HG03045 (cell line): ENCODE measurements around the gene DFFB.

Experiments used
- ATAC-seq: cut with Tn5 transposase; IDR thresholded peaks from one replicate; pipeline ENCODE4 v1.9.1; 2021; ENCODE audit warnings: mild to moderate bottlenecking, moderate library complexity; ENCODE audit not compliant: unreplicated experiment

Gene DFFB

DNA sequence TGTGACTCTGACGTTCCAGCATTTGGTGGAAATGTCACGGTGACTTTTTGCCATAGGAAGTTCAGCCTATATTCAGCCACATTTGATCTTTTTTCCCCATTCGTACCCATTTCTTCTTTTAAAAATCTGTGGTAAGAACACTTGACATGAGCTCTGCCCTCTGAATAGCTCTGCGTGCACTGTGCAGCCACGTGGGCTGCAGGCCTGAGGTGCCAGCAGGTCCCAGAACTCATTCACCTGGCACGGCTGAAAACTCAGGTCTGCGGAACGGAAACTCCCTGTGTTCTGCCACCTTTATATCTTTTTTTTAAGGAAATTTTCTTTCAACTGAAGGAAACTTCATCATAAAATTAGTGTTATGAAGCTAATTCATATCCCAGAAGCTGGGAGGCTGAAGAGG, 28.9 kb upstream of the DFFB start:
- ATAC-seq = no peak

DNA sequence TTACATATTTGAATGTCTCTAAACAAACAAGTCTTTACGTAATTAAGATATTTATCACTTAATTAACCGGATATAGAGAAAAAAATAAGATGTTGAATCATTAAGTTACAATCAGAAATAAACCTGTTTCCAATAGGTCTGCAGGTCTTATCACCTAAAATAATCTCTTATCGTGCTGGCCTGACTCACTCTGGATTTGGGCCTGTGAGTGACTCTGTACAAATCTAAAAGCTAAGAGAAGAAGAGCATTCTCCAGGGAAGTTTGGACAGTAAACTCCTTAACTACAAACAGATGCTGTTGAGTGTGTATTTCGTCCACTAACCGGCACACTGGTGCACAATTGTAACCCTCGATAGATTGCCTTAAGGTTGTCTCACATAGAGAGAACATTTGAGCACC, 25.6 kb upstream of the DFFB start:
- ATAC-seq = no peak

DNA sequence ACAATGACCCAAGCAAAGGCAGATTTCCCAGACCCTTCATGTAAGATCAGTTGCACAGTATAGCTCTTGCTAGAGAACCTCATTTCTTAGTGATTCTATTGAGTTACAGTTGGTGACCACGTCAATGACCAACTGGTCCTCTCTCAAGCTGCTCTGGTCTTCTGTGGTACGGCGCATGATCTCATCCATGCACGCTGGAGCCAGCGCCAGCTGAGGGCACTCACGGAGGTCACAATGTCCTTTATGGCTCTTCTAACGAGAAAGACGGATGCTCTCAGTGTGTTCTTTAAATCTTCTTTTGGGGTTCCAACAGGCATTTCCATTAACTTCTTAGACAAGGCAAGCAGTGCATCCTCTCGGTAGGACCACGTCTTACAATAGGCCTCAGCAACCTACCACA, 22.6 kb upstream of the DFFB start:
- no peak for ATAC-seq

DNA sequence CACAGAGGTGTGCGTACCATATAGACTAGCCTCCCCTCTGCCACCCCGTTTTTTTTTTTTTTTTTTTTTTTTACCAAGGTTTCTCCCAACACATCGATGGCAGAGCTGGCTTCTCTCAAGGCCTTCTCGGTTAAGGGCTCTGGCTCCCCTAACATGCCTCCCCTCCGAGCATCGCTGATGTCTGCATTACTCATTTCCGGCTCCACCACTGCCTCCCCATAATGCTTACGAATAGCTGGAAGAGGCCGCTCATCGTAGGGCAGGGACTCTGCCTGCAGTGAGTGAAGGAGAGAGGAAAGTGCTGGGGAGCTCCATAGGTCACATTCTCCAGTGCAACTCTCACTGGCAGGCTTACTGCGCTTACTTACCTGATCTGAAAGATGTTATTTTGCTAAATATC, 20.9 kb upstream of the DFFB start:
- ATAC-seq = no peak

DNA sequence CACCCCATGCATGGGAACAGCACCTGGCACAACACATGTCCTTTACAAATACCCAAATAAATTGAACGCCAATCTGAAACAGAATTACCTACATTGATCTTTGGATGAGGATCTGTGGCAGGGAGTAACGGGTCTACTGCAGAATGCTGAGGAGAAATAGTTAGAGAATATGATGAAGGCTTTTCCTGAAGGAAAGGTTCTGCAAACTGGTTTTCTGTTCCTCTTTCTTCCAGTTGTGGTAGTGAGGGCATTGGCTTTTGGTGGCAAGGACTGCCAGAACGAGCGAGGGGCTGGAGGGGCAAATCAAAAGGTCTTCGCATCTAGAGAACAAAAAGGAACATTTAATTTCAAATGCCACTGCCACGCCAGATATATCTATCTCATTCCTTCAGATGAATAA, 20.1 kb upstream of the DFFB start:
- ATAC-seq = no peak

DNA sequence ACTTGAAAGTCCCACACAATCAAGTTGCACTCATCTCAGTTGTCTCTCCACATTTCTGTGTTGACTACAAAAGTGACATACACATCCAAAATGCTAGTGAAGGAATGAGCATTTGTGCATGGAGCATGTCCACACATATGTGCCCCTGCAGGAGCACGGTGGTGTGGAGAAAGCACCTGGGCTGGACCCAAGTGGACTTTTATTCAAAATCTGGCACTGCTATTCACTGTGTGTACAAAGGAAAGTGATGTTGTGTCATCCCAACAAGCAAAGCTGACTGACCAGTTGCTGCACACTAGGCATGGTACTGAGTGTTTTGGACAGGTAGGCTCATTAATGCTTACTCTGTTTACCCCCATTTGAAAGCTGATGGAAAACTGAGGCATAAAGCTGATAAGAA, 19.6 kb upstream of the DFFB start:
- no peak for ATAC-seq

DNA sequence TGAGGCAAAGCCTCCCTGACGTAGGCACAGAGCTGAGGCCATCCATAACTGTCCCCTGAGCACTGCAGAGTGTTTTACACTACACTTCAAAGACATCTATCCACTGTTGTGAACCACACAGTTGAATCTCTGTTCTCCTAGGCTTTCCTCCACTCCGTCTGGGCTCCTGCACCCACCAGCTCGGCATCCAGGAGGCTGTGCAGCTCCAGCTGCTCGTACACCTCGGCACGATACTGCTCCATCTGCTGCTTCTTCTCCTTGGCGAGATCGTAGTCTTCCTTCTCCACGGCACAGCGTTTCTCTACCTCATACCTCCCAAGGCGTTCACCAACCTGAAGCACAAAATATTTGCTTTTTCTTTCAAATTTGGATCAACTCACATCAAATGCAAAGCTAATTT, 18.5 kb upstream of the DFFB start:
- no peak for ATAC-seq

DNA sequence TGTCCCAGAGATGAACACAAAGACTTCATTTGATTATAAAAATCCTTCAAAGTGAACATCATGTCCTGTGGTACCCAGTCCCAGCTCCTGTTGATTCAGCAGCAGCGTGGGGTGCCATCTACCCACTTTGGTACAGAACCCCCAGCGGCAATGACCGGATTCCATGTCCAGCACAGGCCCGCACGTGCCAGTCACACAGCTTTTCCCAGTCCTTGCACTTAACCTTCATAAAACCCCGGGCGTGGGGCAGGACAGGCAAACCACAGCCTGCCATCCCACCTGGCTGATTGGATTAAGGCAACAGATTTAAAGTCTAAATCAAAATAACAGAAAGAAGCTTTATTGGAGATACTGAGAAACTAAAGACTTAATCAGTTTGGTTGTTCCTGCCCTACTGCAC, 15.8 kb upstream of the DFFB start:
- ATAC-seq = no peak

DNA sequence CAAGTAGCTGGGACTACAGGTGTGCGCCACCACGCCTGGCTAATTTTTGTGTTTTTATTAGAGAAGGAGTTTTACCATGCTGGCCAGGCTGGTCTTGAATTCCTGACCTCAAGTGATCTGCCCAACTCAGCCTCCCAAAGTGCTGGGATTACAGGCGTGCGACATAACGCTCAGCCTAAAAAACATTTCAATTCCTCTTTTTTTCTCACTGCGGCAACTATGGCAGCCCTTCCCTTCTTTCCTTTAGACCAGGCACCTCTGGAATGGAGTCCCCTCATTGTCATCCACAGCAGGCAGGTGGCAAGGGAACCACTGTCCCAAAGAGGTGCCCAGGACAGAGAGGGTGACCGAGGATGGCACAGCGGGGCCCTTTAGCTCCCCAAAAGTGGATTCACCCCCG, 14.4 kb upstream of the DFFB start:
- ATAC-seq = no peak

DNA sequence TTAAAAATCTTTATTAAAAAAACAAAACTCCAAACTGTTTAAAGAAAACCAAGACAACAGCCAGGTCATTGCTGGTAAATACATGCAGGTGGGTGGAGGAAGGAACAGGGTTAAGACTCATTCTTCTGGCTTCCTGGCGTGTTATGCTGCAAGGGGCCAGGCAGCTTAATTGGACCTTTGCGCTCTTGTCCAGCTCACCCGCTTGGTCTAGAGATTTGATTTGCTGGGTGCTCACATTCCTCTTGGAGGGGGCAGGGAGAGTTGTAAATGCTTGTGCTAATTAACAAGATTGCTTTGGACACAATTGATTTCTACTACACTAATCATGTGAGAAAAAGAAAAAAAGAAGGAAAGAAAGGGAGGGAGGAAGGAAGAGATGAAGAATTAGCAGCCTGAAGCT, 10.7 kb upstream of the DFFB start:
- ATAC-seq = no peak

DNA sequence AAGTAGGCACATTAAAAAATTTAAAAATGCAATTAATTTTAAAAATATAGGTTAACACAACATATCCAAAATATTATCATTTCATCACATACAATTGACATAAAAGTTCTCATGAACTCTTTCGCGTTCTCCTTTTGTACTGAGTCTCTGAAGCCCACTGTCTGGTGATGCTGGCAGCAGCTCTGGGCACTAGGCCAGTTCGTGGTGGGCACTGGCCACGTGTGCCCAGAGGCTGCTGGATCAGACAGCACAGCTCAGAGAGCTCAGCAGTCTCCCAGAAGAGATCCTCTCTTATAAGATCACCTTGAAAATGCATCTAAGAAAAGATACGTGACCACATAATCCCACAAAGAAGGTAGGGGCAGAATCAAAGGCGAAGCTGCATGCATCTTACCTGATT, 10.2 kb upstream of the DFFB start:
- ATAC-seq = no peak

DNA sequence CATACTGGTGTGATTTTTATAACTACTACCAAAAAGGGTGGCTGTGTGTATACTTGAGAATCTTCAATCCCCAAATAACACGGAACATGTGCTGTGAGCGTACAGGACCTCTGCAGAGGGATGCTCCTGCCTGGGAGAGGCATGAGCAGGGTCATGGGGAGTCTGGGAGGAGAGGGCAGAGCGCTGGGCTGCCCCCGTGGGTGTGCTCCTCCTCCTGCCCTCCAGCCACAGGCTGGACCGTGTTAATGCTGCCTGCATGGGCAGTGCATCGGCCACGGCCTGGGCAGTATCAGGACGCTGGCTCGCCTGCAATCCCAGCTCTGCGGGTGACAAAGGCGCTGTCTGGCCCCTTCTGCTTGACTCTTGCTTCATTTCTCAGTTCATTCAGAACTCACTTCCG, 6.4 kb upstream of the DFFB start:
- ATAC-seq = no peak

DNA sequence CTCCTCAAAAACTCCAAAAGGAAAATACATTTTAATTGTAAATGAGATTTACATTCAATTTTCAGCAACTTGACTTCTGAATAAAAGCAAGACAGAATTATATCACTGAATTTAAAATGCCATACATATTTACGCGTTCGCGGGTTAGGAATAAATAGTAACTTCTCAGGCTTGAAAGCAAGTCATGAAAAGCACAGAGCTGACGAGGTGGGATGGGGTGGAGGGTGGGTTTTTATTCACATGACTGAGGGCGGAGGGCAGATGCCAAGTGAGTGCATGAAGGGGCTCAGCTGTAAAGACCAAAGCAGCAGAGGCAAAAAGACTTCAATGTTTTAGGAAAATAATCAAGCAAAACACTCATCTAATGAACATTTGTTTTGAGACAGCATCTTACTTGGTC, 6.0 kb upstream of the DFFB start:
- ATAC-seq = no peak

DNA sequence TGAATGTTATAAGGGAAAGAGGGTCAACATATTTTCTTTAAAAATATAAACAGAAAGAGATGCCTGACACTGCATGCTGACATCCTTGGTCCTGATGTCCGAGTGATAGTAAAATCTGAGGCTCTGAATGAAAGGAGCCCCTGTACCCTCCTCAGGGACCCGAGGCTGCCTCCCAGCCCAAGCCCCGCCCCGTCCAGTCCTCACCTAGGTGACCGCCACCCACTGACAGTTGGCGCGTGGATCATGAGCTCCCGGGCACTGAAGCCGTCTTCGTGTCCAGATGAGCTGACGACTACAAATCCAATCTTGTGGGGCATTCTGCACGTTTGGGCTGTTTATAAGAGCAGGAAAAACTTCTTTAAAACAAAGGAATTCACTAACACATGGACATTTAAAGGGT, 5.2 kb upstream of the DFFB start:
- no peak for ATAC-seq

DNA sequence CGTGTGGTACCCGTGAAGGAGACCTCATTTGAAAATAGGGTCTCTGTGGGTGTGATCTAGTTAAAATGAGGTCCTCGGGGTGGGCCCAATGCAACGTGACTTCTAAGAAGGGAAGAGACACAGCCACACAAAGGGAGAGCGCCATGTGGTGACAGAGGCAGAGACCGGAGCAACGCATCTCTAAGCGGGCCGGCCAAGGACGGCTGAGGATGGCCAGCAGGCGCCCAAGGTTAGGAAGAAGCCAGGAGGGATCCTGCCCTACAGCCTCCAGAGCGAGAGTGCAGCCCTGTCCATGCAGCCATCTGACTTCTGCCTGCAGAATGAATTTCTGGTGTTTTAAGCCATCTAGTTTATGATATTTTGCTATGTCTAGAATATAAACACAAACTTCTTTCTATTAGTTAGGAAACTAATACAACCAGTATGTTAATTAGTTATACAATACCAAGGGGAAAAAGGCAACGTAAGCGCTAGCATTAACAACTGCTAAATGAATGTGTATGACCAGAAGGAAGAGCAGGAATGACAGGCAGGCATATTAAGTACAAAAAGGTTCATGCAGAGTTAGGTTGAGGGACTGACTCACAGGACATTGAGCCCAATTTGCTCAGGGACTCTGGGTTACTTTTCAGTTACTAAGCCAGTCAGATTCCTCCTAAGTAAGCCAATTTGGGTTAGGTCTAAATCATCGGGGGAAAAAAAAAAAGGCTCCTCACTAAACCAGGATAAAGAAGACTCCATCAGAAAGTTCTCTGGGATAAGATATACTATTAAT, 4.4 kb upstream of the DFFB start:
- ATAC-seq = no peak

DNA sequence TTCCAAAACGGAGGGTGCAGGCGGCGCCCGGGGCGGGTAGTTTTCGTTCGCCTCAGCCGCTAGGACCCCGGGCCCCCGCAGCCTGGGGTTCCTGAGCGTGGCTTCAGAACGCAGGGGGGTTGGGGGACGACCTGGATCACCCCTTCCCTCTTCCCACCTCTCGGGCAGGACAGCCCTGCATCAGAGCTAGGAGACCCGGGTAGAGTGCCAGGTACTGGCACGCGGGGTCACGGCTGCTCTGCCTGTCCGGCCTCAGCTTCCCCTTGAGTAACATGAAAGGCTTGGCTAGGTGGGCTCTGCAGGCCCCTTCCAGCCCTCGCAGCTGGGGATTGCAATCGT, 484 bp downstream of the DFFB start:
- no peak for ATAC-seq

DNA sequence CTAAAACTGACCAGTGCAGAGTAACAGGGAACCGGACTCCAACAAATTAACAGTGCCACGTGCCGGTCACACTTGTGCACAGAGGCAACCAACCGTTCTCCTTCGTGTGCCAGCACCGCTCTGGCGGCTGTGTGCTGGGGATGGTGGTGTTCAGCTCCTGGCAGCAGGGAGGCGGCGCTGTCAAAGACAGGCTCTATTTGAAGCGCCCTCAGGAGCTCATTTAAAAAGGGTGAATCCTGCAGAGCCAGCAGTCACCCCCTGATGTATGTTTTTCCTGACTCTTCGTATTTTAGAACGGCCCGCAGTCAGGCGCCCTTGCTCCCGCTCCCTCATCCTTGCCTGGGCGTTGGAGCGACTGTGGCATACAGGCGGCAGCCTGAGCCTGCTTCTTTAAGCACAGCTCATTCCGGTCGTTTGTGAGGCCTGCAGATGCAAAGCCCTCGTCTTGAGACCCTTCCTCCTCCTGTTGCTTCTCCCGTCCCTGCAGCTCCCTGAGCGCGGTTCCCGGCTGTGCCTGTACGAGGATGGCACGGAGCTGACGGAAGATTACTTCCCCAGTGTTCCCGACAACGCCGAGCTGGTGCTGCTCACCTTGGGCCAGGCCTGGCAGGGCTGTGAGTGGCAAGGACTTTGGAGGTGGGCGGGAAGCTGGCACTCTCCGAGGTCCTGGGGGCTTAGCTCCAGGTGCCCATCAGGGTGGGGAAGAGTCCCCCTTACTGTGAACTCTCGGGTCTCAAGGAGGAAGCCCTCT, 1.1 kb downstream of the DFFB start:
- no peak for ATAC-seq

DNA sequence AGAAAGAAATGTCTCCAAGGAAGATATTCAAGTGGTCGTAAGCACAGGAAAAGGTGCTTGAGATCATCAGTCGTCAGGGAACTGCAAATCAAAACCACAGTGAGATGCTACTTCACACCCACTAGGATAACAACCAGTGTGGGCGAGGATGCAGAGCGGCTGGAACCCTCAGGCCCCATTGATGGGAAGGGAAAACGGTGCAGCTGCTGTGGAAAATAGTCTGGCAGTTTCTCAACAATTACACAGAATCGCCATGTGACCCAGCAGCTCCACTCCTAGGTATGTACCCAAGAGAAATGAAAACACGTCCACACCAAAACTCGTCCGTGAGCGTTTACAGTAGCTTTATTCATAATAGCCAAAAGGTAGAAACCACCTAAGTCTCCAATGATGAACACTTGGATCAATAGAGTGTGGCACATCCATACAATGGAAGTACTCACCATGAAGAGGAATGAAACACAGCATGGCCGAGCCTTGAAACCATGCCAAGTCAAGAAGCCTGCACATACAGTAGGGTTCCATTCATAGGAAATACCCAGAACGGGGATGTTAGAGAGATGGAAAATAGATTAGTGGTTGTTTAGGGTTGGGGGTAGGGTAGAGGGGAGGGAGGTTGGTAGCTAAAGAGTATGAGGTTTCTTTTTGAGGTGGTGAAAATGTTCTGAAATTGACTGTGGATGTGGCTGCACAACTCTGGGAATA, 6.1 kb downstream of the DFFB start:
- no peak for ATAC-seq

DNA sequence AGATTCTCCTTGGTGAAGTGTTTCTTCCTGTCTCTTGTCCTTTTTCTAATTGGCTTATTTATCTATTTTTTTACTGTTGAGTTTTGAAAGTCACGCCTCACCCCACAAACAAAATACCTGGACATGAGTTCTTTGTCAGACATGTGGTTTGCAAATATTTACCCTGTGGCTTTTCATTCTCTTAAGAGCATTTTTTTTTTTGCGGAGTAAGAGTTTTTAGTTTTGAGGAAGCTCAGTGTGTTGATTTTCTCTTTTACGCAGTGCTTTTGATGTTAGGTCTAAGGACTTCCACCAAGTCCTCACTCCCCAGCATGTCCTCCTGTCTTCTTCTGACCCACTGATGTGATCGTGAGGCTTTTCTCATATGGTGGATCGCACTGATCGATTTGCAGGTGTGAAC, 7.6 kb downstream of the DFFB start:
- no peak for ATAC-seq

DNA sequence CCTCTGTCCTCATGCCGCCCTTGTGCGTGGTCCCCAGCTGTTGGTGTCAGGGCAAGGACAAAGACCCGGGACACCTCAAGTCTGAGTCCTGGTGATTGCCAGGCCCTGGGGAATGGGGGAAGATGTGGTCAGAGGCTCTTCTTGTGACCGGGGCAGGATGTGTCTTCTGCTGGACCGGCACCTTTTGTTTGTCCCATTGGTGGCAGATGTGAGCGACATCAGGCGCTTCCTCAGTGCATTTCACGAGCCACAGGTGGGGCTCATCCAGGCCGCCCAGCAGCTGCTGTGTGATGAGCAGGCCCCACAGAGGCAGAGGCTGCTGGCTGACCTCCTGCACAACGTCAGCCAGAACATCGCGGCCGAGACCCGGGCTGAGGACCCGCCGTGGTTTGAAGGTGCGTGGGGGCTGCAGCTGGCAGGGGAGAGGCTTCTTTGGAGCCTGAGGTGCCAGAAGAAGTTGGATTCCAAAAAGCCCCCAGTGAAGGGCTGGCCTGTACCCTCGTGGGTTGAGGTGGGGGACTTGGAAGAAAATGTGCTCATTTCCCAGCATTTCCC, 8.4 kb downstream of the DFFB start:
- ATAC-seq = no peak

DNA sequence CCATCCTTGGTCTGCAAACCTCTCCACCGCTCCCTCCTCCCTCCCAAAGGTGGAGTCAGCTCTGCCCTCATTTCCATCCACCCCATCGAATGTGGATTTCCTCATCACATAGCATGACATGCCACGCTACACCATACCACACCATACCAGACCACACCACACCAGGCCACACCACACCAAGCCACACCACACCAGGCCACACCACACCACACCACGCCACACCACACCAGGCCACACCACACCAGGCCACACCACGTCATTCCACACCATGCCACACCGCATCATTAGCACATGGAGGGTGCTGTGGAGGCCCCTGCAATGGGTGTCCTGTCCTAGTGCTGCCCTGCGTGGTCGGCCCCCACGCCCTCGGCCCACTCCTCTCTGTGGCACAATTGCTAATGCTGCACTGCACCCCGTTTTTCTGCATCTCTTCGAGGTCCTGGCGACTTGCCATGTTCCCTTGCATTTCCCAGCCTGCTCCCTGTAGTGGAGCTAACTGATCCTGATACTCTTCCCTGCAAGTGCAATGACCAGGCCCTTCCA, 11.3 kb downstream of the DFFB start:
- ATAC-seq = no peak
